Fibroblast of mammary gland (primary cell): Measurements from ENCODE around the gene STPG2.

Source experiments
- DNase-seq: peaks from one replicate; pipeline ENCODE4 v3.0.0-alpha.2; 2010; ENCODE audit warnings: low read depth
- H3K4me3 ChIP-seq: 2 replicates; pipeline ENCODE4 v1.5.1; 2011; ENCODE audit warnings: low read depth, mild to moderate bottlenecking, low read length, moderate library complexity; ENCODE audit not compliant: control insufficient read depth
- CTCF ChIP-seq: conservative IDR thresholded peaks from 2 replicates; pipeline ENCODE4 v1.5.1; 2011; ENCODE audit warnings: low read depth, low read length, inconsistent platforms; ENCODE audit not compliant: control insufficient read depth, insufficient read depth

The STPG2 gene

GRCh38 chr4:97624204-97624603, 519.1 kb downstream of the STPG2 start:
- no peak overlapping the region for H3K4me3 ChIP-seq
- no peak for TF ChIP-seq CTCF
- DNase-seq: no peak

- no peak overlapping the region for H3K4me3 ChIP-seq
- no peak for DNase-seq
- no peak for TF ChIP-seq CTCF
These were observed 537.3 kb downstream of the STPG2 start for GRCh38 chr4:97605932-97606331.

GRCh38 chr4:97593248-97593647, 550.0 kb downstream of the STPG2 start:
- TF ChIP-seq CTCF: no peak
- no peak overlapping the region for H3K4me3 ChIP-seq
- DNase-seq: no peak

GRCh38 chr4:97590266-97590665, 553.0 kb downstream of the STPG2 start:
- H3K4me3 ChIP-seq: no peak overlapping the region
- no peak for DNase-seq
- no peak for TF ChIP-seq CTCF

- no peak overlapping the region for H3K4me3 ChIP-seq
- DNase-seq: no peak
- TF ChIP-seq CTCF: no peak
These were observed 553.6 kb downstream of the STPG2 start for GRCh38 chr4:97589481-97590196.

- TF ChIP-seq CTCF: no peak
- peak; percentile 67 for DNase-seq
- no peak overlapping the region for H3K4me3 ChIP-seq
These were observed 555.4 kb downstream of the STPG2 start for GRCh38 chr4:97587912-97588311.

GRCh38 chr4:97585274-97585673, 558.0 kb downstream of the STPG2 start:
- DNase-seq: no peak
- TF ChIP-seq CTCF: no peak
- H3K4me3 ChIP-seq: no peak overlapping the region
